NCI-H1436 treated with DMSO at 0.1 percent for 48 hours (cell line): ENCODE results near the gene AR.
"Not testable (repeated sequence)": the region's sequence is repeated elsewhere in the genome, so short reads cannot be mapped to it uniquely, and the experiment has no call there.

Source experiments
- DNase-seq: peaks from one replicate; lab custom pipeline; 2025; lab: John Stamatoyannopoulos, UW

Gene AR

GRCh38 chrX:67624325-67624724 lies 80.5 kb downstream of the AR start:
- DNase-seq: no peak

- no peak for DNase-seq
Measured at GRCh38 chrX:67635424-67635823, 91.6 kb downstream of the AR start.

GRCh38 chrX:67636532-67636931 lies 92.7 kb downstream of the AR start:
- no peak for DNase-seq

- DNase-seq: not testable (repeated sequence)
Measured at GRCh38 chrX:67637293-67637692, 93.5 kb downstream of the AR start.

GRCh38 chrX:67648361-67648760 lies 104.5 kb downstream of the AR start:
- no peak for DNase-seq

- no peak for DNase-seq
Measured at GRCh38 chrX:67651437-67652142, 107.8 kb downstream of the AR start.

- DNase-seq: no peak
Measured at GRCh38 chrX:67652543-67652942, 108.7 kb downstream of the AR start.

GRCh38 chrX:67654301-67654700 lies 110.5 kb downstream of the AR start:
- DNase-seq: no peak

GRCh38 chrX:67665583-67665982 lies 121.8 kb downstream of the AR start:
- DNase-seq: no peak

GRCh38 chrX:67670717-67671116 lies 126.9 kb downstream of the AR start:
- DNase-seq: not testable (repeated sequence)

GRCh38 chrX:67673741-67674274 lies 130.0 kb downstream of the AR start:
- no peak for DNase-seq

GRCh38 chrX:67674741-67675140 lies 130.9 kb downstream of the AR start:
- no peak for DNase-seq

GRCh38 chrX:67684136-67684535 lies 140.3 kb downstream of the AR start:
- no peak for DNase-seq

GRCh38 chrX:67692246-67692645 lies 148.4 kb downstream of the AR start:
- no peak for DNase-seq

GRCh38 chrX:67693928-67694327 lies 150.1 kb downstream of the AR start:
- DNase-seq: no peak

- no peak for DNase-seq
Measured at GRCh38 chrX:67697452-67697851, 153.6 kb downstream of the AR start.

- no peak for DNase-seq
Measured at GRCh38 chrX:67700602-67701001, 156.8 kb downstream of the AR start.

- DNase-seq: no peak
Measured at GRCh38 chrX:67714004-67714403, 170.2 kb downstream of the AR start.

- DNase-seq: no peak
Measured at GRCh38 chrX:67717571-67717970, 173.8 kb downstream of the AR start.

- DNase-seq: no peak
Measured at GRCh38 chrX:67718926-67719325, 175.1 kb downstream of the AR start.

GRCh38 chrX:67720344-67720743 lies 176.5 kb downstream of the AR start:
- no peak for DNase-seq

- DNase-seq: no peak
Measured at GRCh38 chrX:67721321-67721720, 177.5 kb downstream of the AR start.

GRCh38 chrX:67723580-67724351 lies 179.9 kb downstream of the AR start:
- DNase-seq: no peak
